Activated CD8-positive, alpha-beta T cell treated with anti-CD3 and anti-CD28 coated beads for 36 hours (primary cell): Measurements from ENCODE around the gene RASD1. TPM values are rescaled to one million over a fixed set of nuclear protein-coding genes. Genes with fewer than 3 reads are reported as not detected.
"Not testable (repeated sequence)": the region's sequence is repeated elsewhere in the genome, so short reads cannot be mapped to it uniquely, and the experiment has no call there.

ENCODE experiments used
- ATAC-seq: fragments of 200-7000 bp; cut with Tn5 transposase; one replicate; pipeline ENCODE4 v1.10.0; 2021; ENCODE audit warnings: mild to moderate bottlenecking, moderate library complexity
- CTCF ChIA-PET: fragments of 350-600 bp; sonication (Branson Sonifier 250); formaldehyde crosslinking; loops from one replicate; lab custom pipeline; 2021; ENCODE audit warnings: antibody characterized with exemption; lab: Charles Lee
- POLR2A ChIA-PET: fragments of 350-600 bp; sonication (Branson Sonifier 250); formaldehyde crosslinking; loops from one replicate; lab custom pipeline; 2021; ENCODE audit warnings: antibody characterized with exemption; lab: Charles Lee
- DNase-seq: peaks from one replicate; pipeline ENCODE4 v3.0.0-alpha.2; 2020
- H3K27ac Mint-ChIP-seq: one replicate; pipeline ENCODE4 v1.8.0; 2021; ENCODE audit warnings: mild to moderate bottlenecking, mixed read lengths
- H3K27me3 Mint-ChIP-seq: one replicate; pipeline ENCODE4 v1.8.0; 2021; ENCODE audit warnings: mixed read lengths
- H3K36me3 Mint-ChIP-seq: one replicate; pipeline ENCODE4 v1.8.0; 2021; ENCODE audit warnings: low read depth, mixed read lengths
- H3K4me1 Mint-ChIP-seq: one replicate; pipeline ENCODE4 v1.8.0; 2021; ENCODE audit warnings: low read depth, mixed read lengths
- H3K4me3 Mint-ChIP-seq: one replicate; pipeline ENCODE4 v1.8.0; 2021; ENCODE audit warnings: mild to moderate bottlenecking, moderate library complexity, mixed read lengths
- H3K9me3 Mint-ChIP-seq: one replicate; pipeline ENCODE4 v1.8.0; 2021; ENCODE audit warnings: mixed read lengths
- intact Hi-C: fragments of 100-400 bp; cut with micrococcal nuclease; formaldehyde crosslinking; loops from one replicate; pipeline ENCODE4 v1.10.0; 2022
- total RNA-seq, 2 experiments: library from RNA; stranded (reverse); gene quantifications; one replicate each; pipeline ENCODE4 v1.2.3, GENCODE V29; 2021
- TF ChIP-seq, protein P1 (sequence below): fragments of 200-600 bp; IDR thresholded peaks from one replicate; pipeline ENCODE4 v1.8.0; 2022; ENCODE audit warnings: antibody characterized with exemption, mild to moderate bottlenecking

Gene RASD1
- total RNA-seq, 2 experiments from 2014 or later: 0.54 to 0.74 TPM

DNA sequence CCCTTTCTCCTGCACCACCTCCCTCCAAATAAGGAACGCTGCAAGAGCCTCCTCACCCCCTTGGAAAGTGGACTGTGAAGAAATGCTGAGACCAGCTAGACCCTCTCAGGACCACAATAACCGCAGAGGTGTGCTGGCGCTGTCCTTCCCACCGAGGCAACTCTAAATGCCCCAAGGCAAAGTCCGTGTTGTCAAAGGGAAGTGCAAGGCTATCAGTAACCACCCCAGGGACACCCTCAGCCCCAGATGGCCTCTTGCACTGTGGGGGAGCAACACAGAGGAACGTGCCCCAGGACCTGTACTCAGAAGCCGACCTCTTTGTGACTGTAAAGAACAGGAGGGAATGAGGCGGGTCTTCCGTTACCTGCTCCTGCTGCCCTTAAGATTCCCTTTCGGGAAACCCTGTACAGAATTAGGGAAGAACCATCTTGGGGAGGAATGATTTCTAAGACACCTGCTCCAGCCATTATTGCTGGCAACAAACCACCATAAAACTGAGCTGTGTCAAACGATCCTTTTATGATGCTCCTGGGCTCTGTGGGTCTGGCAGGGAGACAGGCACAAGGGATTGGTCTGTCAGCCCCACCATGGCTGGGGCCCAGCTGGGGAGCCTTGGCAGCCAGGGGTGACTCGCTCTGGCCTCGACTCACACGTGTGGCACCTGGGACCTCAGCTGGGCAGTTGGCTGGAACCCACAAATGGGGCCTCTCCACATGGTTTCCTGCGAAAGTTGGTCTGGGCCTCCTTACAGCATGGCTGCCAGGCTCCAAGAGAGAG, 34.0 kb downstream of the RASD1 start:
- no peak overlapping the region for H3K27ac Mint-ChIP-seq
- ATAC-seq: no peak
- no peaks in the 10 kb centered on the region for H3K36me3 Mint-ChIP-seq
- ChIA-PET POLR2A (no interaction called here), CTCF (interaction anchor here (1.5 to 1.8 kb wide), 2 partner anchors 34 to 180 kb away, joined by 3 to 4 read pairs; partner anchors contain the start of gene RASD1)
- H3K4me1 Mint-ChIP-seq: no peaks in the 10 kb centered on the region
- H3K27me3 Mint-ChIP-seq: peaks cover 4% of the 10 kb centered on the region
- peaks cover 6% of the 10 kb centered on the region for H3K9me3 Mint-ChIP-seq
- intact Hi-C loops: no loop called here
- TF ChIP-seq, protein P1, sequence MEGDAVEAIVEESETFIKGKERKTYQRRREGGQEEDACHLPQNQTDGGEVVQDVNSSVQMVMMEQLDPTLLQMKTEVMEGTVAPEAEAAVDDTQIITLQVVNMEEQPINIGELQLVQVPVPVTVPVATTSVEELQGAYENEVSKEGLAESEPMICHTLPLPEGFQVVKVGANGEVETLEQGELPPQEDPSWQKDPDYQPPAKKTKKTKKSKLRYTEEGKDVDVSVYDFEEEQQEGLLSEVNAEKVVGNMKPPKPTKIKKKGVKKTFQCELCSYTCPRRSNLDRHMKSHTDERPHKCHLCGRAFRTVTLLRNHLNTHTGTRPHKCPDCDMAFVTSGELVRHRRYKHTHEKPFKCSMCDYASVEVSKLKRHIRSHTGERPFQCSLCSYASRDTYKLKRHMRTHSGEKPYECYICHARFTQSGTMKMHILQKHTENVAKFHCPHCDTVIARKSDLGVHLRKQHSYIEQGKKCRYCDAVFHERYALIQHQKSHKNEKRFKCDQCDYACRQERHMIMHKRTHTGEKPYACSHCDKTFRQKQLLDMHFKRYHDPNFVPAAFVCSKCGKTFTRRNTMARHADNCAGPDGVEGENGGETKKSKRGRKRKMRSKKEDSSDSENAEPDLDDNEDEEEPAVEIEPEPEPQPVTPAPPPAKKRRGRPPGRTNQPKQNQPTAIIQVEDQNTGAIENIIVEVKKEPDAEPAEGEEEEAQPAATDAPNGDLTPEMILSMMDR: no peak
- DNase-seq: no peak
- no peak overlapping the region for H3K4me3 Mint-ChIP-seq

DNA sequence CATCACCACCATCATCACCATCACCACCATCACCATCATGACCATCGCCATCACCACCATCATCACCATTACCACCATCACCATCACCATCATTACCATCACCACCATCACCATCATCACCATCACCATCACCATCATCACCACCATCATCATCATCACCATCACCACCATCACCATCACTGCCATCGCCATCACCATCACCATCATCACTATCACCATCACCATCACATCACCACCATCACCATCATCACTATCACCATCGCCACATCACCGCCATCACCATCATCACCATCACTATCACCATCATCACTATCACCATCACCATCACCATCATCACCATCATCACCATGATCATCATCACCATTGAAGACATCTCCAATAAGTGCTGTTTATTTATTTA, 36.2 kb downstream of the RASD1 start:
- ATAC-seq (no peak), DNase-seq (no peak)
- TF ChIP-seq, protein P1: no peak
- H3K27me3 Mint-ChIP-seq: peaks cover 4% of the 10 kb centered on the region
- H3K36me3 Mint-ChIP-seq: no peaks in the 10 kb centered on the region
- H3K4me1 Mint-ChIP-seq: no peaks in the 10 kb centered on the region
- H3K27ac Mint-ChIP-seq: no peak overlapping the region
- POLR2A ChIA-PET: interaction anchor here (0.6 kb wide), 1 partner anchor 60 kb away, joined by 3 read pairs; no protein-coding TSS in a partner anchor
- intact Hi-C loops: no loop called here
- CTCF ChIA-PET: no interaction called here
- peaks cover 6% of the 10 kb centered on the region for H3K9me3 Mint-ChIP-seq
- H3K4me3 Mint-ChIP-seq: no peak overlapping the region

DNA sequence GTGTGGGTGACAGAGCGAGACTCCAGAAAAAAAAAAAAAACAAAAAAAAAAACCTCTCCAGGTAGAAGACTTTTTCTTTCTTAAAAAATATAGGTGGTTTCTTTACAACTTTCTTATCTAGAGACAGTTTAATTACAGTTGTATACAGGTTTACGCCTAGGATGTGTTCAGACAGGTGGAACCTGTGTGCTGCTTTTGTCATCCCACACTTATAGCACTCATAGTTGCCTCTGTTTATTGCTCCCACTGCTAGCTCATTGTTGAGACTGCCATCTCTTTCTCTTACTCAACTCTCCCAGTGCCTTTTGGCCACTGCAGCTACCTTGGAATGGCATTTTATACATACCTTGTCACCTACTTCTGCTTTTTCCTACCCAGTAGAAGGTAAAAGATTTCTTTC, 38.5 kb downstream of the RASD1 start:
- no peak for ATAC-seq
- ChIA-PET POLR2A (no interaction called here), CTCF (no interaction called here)
- Mint-ChIP-seq H3K4me1 (no peaks in the 10 kb centered on the region), H3K4me3 (no peak overlapping the region), H3K36me3 (no peaks in the 10 kb centered on the region), H3K27ac (no peak overlapping the region), H3K9me3 (peaks cover 6% of the 10 kb centered on the region), H3K27me3 (no peaks in the 10 kb centered on the region)
- TF ChIP-seq, protein P1: no peak
- intact Hi-C loops: no loop called here
- DNase-seq: no peak

DNA sequence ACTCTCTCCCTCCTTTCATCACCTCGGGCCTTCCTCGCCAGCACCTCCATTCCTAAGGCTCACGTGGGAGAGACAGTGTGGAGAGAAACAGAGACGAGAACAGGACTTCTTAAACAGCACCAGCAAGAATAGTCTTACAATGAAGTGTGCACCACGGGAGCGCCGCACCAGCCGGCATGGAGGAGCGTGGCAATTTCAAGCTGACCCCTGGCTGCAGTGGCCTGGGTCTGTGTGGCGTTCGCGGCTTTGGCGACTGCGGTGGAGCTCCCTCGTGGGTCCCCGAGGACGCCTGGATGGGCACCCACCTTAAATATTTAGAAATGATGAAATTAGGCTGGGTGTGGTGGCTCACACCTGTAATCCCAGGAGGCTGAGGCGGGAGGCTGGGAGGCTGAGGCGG, 39.9 kb downstream of the RASD1 start:
- ChIA-PET CTCF (interaction anchor here (1.0 to 1.6 kb wide), 3 partner anchors 16 to 41 kb away, joined by 3 to 4 read pairs (median 4); no protein-coding TSS in a partner anchor), POLR2A (no interaction called here)
- Mint-ChIP-seq H3K4me3 (no peak overlapping the region), H3K9me3 (peaks cover 6% of the 10 kb centered on the region), H3K27me3 (peaks cover 1% of the 10 kb centered on the region), H3K4me1 (no peaks in the 10 kb centered on the region), H3K36me3 (no peaks in the 10 kb centered on the region), H3K27ac (no peak overlapping the region)
- ATAC-seq (no peak), DNase-seq (no peak)
- TF ChIP-seq, protein P1: no peak
- intact Hi-C loops: no loop called here

DNA sequence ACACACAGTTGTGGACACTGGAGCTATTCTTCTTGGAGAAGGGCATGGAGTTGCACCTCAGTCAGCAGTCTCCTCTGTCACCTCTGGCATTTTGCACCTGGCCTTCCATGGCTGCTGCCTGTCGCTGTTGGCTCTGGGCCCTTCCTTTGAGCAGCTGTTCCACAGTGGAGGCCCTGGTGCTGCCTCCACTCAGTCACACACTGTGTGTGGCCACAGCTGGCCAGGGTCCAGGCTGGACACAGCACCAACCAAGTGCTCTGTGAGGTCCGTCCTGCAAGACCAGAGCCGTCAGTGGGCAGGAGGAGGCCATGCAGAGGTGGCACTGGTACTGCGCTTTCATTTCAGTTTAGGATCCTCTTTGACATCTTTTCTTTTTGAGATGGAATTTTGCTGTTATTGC, 41.0 kb downstream of the RASD1 start:
- ATAC-seq: no peak
- POLR2A ChIA-PET: no interaction called here
- no peak overlapping the region for H3K4me3 Mint-ChIP-seq
- H3K27ac Mint-ChIP-seq: no peak overlapping the region
- TF ChIP-seq, protein P1: no peak
- peaks cover 1% of the 10 kb centered on the region for H3K27me3 Mint-ChIP-seq
- peaks cover 5% of the 10 kb centered on the region for H3K9me3 Mint-ChIP-seq
- DNase-seq: no peak
- CTCF ChIA-PET: interaction anchor here (1.0 to 1.6 kb wide), 3 partner anchors 15 to 42 kb away, joined by 3 to 4 read pairs (median 4); no protein-coding TSS in a partner anchor
- H3K4me1 Mint-ChIP-seq: no peaks in the 10 kb centered on the region
- intact Hi-C loops: no loop called here
- H3K36me3 Mint-ChIP-seq: no peaks in the 10 kb centered on the region

DNA sequence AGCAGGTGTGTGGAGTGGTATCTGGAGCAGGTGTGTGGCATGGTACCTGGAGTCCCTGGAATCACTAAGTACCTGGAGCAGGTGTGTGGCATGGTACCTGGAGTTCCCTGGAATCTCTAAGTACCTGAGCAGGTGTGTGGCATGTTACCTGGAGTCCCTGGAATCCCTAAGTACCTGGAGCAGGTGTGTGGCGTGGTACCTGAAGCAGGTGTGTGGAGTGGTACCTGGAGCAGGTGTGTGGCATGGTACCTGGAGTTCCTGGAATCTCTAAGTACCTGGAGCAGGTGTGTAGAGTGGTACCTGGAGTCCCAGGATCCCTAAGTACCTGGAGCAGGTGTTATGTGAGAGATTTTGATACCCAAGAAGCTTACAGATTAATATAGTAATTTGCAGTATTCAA, 41.5 kb downstream of the RASD1 start:
- POLR2A ChIA-PET, H3K4me1 Mint-ChIP-seq, H3K9me3 Mint-ChIP-seq, H3K36me3 Mint-ChIP-seq, H3K27ac Mint-ChIP-seq, DNase-seq, H3K4me3 Mint-ChIP-seq, intact Hi-C loops, ATAC-seq, H3K27me3 Mint-ChIP-seq: not testable (repeated sequence)
- CTCF ChIA-PET: interaction anchor here (1.6 kb wide), 1 partner anchor 42 kb away, joined by 4 read pairs; no protein-coding TSS in a partner anchor
